ENCODE data around the gene USP25. TPM values are rescaled to one million over a fixed set of nuclear protein-coding genes. Genes with fewer than 3 reads are reported as not detected.

The USP25 gene
- total RNA-seq, 1 experiment from 2014 or later = 22.1 TPM

- no TSS peak for BruUV-seq (replicated peaks)
- intact Hi-C loops (cut with micrococcal nuclease; ENCODE audit: unreplicated experiment) = no loop called here
Measured at GRCh38 chr21:15686506-15686905, 43.3 kb upstream of the USP25 start.

DNA sequence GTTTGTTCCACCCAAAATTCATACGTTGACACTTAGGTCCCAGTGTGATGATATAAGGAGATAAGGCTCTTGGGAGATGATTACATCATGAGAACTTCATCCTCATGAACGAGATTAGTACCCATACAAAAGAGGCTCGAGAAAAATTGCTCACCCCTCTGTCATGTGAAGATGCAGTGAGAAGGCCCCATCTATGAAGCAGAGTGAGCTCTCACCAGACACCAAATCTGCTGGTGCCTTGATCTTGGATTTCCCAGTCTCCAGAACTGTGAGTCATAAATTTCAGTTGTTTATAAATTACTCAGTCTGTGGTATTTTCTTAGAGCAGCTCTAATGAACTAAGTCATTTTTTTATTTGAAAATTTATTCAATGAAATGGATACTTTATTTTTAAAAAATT lies 42.6 kb upstream of the USP25 start:
- no peak for DNase-seq
- Mint-ChIP-seq H3K36me3 (ENCODE audit: insufficient read depth, unreplicated experiment) (peaks cover 4% of the 10 kb centered on the region), H3K27ac (ENCODE audit: unreplicated experiment) (no peak overlapping the region), H3K4me3 (ENCODE audit: low read depth, unreplicated experiment) (no peak overlapping the region), H3K4me1 (ENCODE audit: low read depth, unreplicated experiment) (peaks cover 17% of the 10 kb centered on the region), H3K27me3 (ENCODE audit: unreplicated experiment) (no peaks in the 10 kb centered on the region), H3K9me3 (ENCODE audit: low read depth, unreplicated experiment) (peaks cover 11% of the 10 kb centered on the region)
- no TSS peak for BruUV-seq (replicated peaks)
- CTCF ChIA-PET = no interaction called here
- TF ChIP-seq, protein P1, sequence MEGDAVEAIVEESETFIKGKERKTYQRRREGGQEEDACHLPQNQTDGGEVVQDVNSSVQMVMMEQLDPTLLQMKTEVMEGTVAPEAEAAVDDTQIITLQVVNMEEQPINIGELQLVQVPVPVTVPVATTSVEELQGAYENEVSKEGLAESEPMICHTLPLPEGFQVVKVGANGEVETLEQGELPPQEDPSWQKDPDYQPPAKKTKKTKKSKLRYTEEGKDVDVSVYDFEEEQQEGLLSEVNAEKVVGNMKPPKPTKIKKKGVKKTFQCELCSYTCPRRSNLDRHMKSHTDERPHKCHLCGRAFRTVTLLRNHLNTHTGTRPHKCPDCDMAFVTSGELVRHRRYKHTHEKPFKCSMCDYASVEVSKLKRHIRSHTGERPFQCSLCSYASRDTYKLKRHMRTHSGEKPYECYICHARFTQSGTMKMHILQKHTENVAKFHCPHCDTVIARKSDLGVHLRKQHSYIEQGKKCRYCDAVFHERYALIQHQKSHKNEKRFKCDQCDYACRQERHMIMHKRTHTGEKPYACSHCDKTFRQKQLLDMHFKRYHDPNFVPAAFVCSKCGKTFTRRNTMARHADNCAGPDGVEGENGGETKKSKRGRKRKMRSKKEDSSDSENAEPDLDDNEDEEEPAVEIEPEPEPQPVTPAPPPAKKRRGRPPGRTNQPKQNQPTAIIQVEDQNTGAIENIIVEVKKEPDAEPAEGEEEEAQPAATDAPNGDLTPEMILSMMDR (IDR thresholded peaks at IDR 0.05; ENCODE audit: unreplicated experiment) = no peak
- intact Hi-C loops (cut with micrococcal nuclease; ENCODE audit: unreplicated experiment) = no loop called here

More at GRCh38 chr21:15686506-15686905, 43.3 kb upstream of the USP25 start:
- H3K4me1 Mint-ChIP-seq (ENCODE audit: low read depth, unreplicated experiment) = peaks cover 20% of the 10 kb centered on the region
- H3K27me3 Mint-ChIP-seq (ENCODE audit: unreplicated experiment) = no peaks in the 10 kb centered on the region
- DNase-seq = no peak
- peaks cover 11% of the 10 kb centered on the region for H3K9me3 Mint-ChIP-seq (ENCODE audit: low read depth, unreplicated experiment)
- peak overlapping the region; percentile 26 for H3K27ac Mint-ChIP-seq (ENCODE audit: unreplicated experiment)
- CTCF ChIA-PET = no interaction called here
- TF ChIP-seq, protein P1 (IDR thresholded peaks at IDR 0.05; ENCODE audit: unreplicated experiment) = no peak
- no peak overlapping the region for H3K4me3 Mint-ChIP-seq (ENCODE audit: low read depth, unreplicated experiment)
- H3K36me3 Mint-ChIP-seq (ENCODE audit: insufficient read depth, unreplicated experiment) = peaks cover 4% of the 10 kb centered on the region

DNA sequence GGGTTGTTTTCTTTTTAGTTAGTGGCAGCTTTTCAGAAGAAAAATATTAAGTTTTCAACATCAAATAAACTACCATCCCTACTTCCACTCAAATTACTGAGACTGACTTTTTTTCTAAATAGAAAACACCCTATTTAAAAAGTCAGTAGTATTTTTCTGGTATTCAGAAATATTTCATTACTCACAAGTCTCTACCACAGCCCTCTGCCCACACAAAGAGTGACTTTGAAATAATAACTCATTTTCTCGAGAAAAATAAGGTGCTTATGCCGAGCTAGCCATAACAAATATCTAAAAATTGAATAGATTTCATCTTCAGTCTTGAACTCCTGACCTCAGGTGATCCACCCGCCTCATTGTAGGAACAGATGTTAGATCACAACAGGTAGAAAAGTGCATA lies 41.8 kb upstream of the USP25 start:
- CTCF ChIA-PET = no interaction called here
- intact Hi-C loops (cut with micrococcal nuclease; ENCODE audit: unreplicated experiment) = no loop called here
- H3K4me1 Mint-ChIP-seq (ENCODE audit: low read depth, unreplicated experiment) = peaks cover 10% of the 10 kb centered on the region
- no TSS peak for BruUV-seq (replicated peaks)
- no peak overlapping the region for H3K27ac Mint-ChIP-seq (ENCODE audit: unreplicated experiment)
- TF ChIP-seq, protein P1 (IDR thresholded peaks at IDR 0.05; ENCODE audit: unreplicated experiment) = no peak
- no peaks in the 10 kb centered on the region for H3K36me3 Mint-ChIP-seq (ENCODE audit: insufficient read depth, unreplicated experiment)
- DNase-seq = no peak
- H3K9me3 Mint-ChIP-seq (ENCODE audit: low read depth, unreplicated experiment) = peaks cover 7% of the 10 kb centered on the region
- H3K27me3 Mint-ChIP-seq (ENCODE audit: unreplicated experiment) = no peaks in the 10 kb centered on the region
- no peak overlapping the region for H3K4me3 Mint-ChIP-seq (ENCODE audit: low read depth, unreplicated experiment)

DNA sequence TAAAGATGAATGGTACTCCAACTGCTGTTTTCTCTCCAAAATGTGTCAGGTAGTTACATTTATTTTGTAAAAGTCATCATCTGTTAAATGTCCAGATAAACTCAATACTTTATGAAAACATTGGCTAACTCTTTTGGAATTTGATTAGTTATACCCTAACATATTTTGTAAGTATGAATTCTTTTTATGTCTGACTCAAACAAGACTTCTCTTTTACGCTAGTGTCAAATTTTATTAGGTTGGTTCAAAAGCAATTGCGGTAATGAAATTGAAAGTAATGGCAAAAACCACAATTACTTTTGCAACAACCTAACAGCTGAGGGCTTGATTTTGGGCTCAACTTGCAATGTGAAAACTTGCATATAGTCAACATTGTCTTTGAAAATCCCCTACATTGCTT lies 41.0 kb upstream of the USP25 start:
- DNase-seq = no peak
- peaks cover 7% of the 10 kb centered on the region for H3K9me3 Mint-ChIP-seq (ENCODE audit: low read depth, unreplicated experiment)
- peaks cover 4% of the 10 kb centered on the region for H3K4me1 Mint-ChIP-seq (ENCODE audit: low read depth, unreplicated experiment)
- intact Hi-C loops (cut with micrococcal nuclease; ENCODE audit: unreplicated experiment) = no loop called here
- CTCF ChIA-PET = interaction anchor here (0.6 kb wide), 1 partner anchor 47 kb away, joined by 3 read pairs; no protein-coding TSS in a partner anchor
- no peak overlapping the region for H3K4me3 Mint-ChIP-seq (ENCODE audit: low read depth, unreplicated experiment)
- no peak overlapping the region for H3K27ac Mint-ChIP-seq (ENCODE audit: unreplicated experiment)
- H3K36me3 Mint-ChIP-seq (ENCODE audit: insufficient read depth, unreplicated experiment) = no peaks in the 10 kb centered on the region
- no peaks in the 10 kb centered on the region for H3K27me3 Mint-ChIP-seq (ENCODE audit: unreplicated experiment)
- BruUV-seq (replicated peaks) = no TSS peak
- TF ChIP-seq, protein P1 (IDR thresholded peaks at IDR 0.05; ENCODE audit: unreplicated experiment) = no peak
